ENCODE measurements around the gene SS18.

SS18 gene

DNA sequence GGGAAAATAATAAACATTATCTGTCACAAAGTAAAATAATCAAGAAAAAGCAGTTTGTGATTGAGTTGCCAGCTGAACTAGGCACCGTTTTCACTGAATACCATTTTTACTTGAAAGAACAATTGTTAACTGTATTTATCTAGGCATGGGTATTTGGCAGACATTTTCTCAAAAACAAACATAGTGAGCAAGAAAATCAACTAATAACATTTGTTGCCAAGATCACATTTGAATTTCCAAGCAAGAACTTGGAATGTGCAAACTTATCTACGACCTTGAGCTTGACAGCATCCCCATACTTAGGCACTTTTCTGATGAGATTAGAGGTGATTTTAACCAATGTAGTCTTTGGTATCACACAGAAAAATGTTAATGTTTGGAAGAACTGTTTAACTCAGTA lies 16.7 kb downstream of the SS18 start:
- in situ Hi-C loops (cut with HindIII; ENCODE audit: low sequenced_read_pairs) = no loop called here

DNA sequence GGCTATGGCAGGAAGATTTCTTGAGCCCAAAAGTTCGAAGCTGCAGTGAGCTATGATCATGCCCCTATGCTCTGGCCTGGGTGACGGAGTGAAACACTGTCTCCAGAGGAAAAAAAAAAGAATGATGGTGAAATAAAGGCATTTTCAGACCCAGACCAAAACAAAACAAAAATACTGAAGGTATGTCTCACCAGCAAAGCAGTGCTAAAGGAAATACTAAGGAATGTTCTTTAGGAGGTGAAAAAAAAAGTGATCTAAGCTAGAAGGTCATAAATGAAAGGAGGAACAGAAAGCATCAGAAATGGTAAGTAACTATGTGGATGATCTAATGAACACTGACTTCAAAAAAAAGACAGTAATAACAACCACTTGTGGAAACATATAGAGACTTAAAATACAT lies 18.7 kb downstream of the SS18 start:
- in situ Hi-C loops (cut with HindIII; ENCODE audit: low sequenced_read_pairs) = no loop called here

DNA sequence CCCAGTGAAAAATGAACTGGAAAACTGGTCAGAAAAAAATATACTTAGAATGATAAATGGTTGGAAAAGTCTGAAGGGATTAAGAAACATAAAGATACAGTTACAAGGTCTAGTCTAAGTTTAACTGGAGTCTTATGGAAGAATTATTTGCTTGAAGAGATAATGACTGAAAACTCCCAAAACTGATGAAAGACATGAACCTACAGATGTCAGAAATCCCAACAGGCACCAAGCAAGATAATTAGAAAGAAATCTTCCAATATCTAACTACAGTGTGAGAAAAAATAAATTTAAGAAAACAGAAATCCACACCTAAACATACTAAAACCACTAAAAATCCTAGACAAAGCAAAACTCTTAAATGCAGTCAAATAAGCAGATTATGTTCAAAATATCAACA lies 19.4 kb downstream of the SS18 start:
- in situ Hi-C loops (cut with HindIII; ENCODE audit: low sequenced_read_pairs) = no loop called here

DNA sequence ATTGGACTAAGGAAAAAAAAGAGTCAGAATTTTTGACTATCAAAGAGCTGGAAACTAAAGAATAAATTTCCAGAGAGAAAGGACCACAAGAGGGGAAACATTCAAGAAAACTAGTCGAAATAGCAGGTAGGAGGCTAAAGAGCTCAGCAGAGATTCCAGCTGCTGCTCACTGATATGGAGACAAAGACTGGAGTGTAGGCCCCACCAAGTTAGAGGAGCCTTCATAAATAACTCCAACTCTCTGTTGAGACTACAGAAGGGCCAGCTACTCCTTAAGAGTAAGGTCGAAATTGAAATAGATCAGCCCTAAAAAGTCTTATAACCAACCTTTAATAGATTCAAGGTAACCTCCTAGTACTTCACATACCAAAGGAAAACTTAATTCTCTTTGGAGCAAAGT lies 31.1 kb downstream of the SS18 start:
- in situ Hi-C loops (cut with HindIII; ENCODE audit: low sequenced_read_pairs) = no loop called here

DNA sequence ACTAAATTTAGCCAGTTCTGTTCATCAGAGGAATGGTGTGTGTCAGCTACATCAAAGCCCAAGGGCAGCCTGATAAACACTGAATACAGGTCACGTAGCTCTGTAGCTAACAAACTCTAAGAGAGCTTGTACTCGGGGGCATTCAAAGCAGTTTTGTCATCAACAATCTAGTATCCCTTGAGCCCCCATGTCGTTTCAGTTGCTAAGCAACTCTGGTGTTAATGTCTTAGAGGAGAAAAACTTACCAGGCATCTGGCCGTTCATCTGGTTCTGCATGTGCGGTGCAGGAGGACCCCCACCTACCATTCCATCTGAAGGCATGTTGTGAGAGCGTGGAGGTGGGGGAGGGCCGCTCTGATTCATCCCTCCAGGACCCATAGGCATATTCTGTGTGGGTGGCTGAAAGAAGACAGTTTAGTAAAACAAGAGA lies 33.1 kb downstream of the SS18 start:
- in situ Hi-C loops (cut with HindIII; ENCODE audit: low sequenced_read_pairs) = no loop called here

DNA sequence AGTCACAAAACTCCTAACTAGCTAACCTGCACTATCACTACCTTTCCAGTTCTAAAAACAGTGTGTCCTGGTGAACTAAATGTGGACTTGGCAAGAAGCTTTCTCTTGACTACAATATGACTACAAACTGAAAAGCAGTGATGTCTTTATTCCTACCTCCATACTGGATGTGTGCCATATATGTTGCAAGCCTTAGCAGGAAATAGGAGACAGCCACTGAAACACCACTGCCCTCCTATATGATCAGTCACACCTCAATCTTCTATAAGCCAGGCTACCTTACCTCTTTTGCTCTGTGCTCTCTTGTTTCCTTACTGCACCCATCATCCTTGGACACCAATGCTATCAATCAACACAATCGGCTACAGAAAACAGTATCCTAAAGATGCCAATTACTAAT lies 34.1 kb downstream of the SS18 start:
- in situ Hi-C loops (cut with HindIII; ENCODE audit: low sequenced_read_pairs) = no loop called here

DNA sequence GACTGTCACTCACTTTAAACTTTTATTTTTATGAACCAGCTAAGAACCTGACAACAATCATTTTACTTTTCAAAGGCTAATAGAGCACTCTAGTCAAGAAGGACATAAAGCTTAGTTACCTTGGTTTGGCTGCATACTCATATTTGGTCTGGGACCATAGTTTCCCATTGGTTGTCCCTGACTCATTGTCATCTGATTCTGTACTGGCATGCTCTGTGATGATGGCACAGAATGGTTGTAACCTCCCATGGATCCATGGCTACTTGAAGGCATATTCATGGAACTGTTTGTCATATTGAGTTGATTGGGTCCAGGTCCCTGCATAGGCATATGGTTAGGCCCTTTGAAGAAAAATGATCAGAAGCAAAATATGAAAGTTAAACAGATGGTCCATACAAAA lies 37.9 kb downstream of the SS18 start:
- in situ Hi-C loops (cut with HindIII; ENCODE audit: low sequenced_read_pairs) = no loop called here

DNA sequence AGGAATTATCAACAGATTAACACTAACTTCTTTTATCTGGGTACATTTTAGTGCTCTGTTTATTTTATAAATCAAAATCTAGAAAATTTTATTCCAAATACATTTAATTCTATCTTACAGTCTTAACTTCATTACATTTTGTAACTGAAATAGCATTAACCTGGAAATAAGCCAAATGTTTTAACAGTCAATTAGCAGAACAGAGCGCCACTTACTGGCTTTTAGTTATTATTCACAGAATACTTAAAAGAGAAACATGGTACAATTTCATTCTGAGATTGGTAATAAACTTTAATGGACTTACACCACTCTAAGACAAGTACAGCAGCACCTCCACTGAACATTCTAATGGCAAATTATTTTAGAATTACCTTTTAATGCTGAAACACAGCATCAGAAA lies 38.6 kb downstream of the SS18 start:
- in situ Hi-C loops (cut with HindIII; ENCODE audit: low sequenced_read_pairs) = no loop called here

DNA sequence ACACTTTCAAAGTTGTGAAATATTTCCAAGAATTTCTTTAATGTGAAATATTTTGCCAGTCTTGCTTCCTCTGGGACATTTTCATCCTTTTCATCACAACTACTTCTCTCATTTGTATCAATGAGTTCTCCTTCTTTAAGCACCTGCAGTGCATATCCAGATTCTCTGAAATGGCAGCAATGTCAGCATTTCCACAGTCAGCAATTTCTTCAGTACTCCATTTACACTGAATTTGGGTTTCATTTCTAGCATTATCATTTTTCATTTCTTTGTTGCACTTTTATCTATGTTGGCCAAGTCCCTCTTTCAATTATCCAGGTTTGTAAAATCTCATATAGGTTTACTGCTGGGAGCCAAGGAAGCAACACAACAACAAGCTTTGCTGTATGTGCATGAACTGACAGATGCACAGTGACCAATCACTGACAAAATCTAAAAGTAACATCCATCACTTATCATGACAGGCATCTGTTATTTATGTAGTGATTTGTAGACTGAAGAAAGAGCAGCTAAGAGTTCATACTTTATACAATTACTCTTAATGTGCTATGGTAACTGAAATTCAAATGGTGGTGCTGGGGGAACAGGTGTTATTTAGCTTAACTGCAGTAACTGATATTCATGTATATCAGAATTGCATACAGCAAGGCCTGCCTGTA lies 43.9 kb downstream of the SS18 start:
- in situ Hi-C loops (cut with HindIII; ENCODE audit: low sequenced_read_pairs) = no loop called here

DNA sequence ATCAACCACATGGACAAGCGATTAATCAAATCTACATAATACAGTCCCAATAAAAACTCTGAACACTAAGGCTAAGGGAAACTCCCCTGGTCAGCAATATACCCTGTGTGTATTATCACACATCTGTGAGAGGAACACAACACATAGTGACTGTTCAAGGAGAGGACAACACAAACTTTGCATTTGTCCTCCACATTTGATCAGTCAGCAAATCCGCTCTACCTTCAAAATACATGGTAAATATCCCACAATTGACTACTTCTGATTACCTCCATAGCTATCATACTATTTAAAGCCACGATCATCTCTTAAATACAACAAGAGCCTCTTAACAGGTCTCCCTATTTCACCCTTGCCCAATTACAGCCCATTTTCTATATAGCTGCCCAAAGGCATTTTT lies 45.6 kb downstream of the SS18 start:
- in situ Hi-C loops (cut with HindIII; ENCODE audit: low sequenced_read_pairs) = no loop called here

DNA sequence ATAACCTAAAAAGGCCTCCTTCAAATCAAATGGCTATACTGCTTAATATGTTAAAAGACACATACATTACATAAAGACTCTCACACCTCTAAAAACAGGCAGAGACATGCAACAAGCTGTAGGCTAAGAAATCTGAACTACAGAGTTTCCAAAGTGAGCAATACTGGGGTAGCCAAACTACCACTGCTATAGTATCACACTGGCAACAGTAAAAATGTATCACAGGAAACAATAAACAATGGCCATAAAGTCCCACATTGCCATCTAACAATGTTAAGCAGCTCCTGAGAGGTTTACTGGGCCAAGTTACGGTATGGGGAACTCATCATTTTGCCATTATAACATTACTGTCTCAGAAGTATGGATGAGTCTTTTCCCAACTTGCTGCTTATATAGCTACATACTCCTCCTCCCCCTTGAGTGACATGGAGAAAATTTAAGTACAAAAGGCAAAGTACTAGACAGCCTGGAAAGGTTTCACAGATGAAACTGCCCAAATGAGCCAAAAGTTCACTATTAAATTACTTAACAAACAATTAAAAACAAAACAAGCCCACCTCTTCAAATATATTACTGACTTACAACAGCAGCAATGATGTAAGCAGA lies 50.3 kb downstream of the SS18 start:
- in situ Hi-C loops (cut with HindIII; ENCODE audit: low sequenced_read_pairs) = no loop called here

DNA sequence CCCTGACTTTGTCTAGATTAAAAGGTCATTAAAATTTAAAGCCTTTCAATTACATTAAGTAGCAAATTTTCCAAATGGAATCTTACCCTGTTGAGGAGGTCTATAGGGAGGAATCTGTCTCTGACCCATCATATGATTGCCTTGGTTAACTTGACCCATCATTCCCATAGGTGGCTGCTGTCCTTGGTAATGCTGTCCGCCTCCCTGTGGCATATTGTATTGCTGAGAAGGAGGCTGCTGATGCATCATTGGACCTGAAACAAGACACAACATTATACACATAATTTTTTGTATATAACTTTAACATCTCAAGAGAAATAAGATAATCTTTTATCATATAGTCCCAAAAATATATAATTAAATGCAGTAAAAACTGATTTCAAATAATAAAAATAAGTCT lies 51.2 kb downstream of the SS18 start:
- in situ Hi-C loops (cut with HindIII; ENCODE audit: low sequenced_read_pairs) = no loop called here

DNA sequence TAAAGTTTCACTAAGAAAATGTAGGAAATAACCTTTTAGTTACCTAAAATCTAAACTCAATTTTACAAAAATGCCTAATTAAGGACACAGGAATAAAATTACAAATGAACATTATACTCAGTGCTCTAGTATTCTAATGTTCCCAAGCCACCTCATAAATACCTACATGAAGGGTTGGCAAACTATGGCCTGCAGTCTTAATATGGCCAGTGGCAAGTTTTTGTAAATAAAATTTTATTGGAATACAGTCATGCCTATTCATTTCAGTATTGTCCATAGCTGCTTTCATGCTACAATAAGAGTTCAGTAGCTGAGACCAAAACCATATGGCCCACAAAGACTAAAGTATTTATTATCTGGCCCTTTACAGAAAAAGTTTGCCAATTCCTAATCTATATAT lies 53.8 kb downstream of the SS18 start:
- in situ Hi-C loops (cut with HindIII; ENCODE audit: low sequenced_read_pairs) = no loop called here

DNA sequence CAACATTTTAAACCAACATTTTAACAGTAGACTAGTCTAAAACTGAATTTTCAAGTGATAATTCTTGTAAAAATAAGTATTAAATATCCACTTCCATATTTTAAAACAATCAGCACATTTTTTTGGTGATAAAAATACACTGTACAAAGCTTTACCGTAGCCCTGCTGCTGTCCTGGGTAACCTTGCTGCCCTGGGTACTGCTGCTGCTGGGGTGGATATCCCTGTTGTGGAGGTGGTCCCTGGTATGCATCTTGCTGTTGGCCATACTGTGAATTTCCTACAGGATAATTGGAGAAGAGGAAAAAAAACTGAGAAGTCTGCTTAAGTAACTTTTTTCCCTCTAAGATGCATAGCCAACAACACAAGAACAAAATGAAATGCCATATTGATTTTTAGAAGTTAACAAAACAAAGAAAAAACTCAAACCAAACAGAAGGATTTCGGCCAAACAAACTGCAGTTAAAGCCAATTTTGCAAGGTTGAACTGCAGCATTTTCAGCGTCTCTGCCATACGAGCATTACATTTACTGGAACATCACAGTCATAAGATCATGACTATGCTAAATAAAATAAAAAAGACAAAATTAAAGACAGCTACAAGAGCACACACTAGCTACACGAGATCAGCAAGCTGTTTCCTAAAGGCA lies 55.4 kb downstream of the SS18 start:
- in situ Hi-C loops (cut with HindIII; ENCODE audit: low sequenced_read_pairs) = no loop called here

DNA sequence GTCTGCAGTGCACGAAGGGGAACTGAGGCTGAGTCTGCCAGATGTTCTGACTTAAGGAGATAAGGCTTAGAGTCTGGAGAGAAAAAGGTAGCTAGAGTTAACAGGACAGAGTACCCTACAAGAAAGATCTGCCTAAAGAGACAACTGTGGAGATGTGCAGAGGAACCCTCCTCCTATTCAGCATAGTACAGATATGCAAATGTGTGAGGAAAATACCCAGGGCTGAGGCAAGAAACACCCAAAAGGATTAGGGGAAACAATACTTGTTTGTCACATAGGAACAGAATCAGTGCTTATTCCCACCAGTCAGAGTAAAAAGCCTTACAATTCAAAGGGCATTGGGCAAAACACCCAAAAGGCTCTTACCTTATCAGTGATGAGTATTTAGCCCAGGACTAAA lies 67.8 kb downstream of the SS18 start:
- in situ Hi-C loops (cut with HindIII; ENCODE audit: low sequenced_read_pairs) = no loop called here

DNA sequence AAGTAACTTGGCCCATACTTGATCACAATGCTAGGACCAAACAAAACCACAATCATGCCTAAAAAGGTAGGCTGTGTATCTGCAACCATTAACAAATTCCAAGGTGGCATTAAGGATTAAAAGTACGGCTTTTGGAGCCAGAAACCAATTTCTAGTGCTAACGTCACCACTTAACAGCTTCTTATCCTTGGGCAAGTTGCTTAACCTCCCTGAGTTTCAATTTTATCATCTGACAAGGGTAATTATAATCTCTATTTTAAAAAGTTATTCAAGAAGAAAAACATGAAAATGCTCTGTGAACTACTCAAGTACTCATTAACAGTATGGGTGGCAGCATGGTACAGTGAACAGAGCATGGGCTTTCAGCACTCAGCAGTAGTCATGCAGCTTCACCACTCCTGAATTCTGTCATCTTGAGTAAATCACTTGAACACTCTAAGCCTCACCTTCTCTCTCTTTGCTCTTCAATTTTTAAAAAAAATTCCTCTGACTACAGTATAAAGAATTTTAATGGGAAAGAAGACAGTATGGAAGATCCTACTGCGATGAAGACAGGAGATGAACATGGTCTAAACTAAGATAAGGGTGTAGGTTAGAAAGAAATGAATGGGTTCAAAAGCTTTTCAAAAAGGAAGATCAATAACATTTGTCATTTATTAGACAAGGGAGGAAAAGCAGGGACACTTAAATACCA lies 69.2 kb downstream of the SS18 start:
- in situ Hi-C loops (cut with HindIII; ENCODE audit: low sequenced_read_pairs) = no loop called here

DNA sequence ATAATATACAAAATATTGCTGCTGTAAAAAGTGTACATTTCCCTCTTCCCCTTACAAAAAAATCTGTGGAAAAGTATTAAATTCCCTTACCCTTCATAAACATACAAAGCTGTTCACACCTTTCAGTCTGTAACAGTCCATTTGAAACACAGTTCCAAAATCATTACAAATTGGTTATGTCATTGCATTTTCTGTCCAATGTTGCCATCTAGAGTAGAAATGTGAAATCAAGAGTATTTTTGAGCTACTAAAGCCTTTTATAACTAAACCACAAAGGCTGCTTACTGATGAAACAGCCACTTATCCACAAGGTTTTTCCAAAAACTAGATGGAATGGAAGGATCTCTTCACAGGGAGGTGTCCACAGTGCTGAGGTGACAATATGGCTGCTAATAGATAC lies 72.5 kb downstream of the SS18 start:
- in situ Hi-C loops (cut with HindIII; ENCODE audit: low sequenced_read_pairs) = no loop called here

DNA sequence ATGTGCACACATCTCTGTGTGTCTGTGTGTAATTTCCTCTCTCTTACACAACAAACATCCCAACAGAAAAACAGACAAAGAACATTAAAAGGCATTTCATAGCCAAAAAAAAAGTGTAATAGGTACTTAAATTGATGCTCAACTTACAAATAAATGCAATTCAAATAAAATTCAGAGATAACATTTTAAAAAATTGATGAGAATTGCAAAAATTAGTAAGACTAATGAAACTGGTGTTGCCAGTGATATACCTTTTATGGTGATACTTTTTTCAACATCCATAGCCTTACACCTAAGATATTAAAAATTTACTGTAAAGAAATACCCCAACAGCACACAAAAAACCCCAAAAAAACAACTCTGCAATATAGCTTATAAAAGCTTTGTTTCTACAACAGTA lies 76.0 kb downstream of the SS18 start:
- in situ Hi-C loops (cut with HindIII; ENCODE audit: low sequenced_read_pairs) = loop anchor here (5.0 kb wide), 1 partner anchor 53 kb away; no protein-coding TSS in a partner anchor

DNA sequence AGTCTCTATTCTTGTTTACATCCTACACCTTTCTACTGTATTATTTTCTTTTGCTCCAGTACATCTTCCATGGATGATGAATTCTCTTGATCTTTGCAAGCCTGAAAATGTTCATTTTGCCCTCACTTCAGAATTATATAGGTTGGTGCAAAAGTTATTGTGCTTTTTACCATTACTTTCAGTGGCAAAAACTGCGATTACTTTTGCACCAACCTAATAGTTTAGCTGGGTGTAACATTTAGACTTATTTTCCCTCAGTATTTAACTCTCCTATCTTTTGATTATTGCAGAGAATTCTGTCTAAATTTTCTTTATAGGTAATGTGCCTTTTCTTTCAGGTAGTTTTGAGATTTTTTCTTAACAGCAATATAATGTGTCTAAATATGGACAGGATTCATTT lies 81.8 kb downstream of the SS18 start:
- in situ Hi-C loops (cut with HindIII; ENCODE audit: low sequenced_read_pairs) = no loop called here

DNA sequence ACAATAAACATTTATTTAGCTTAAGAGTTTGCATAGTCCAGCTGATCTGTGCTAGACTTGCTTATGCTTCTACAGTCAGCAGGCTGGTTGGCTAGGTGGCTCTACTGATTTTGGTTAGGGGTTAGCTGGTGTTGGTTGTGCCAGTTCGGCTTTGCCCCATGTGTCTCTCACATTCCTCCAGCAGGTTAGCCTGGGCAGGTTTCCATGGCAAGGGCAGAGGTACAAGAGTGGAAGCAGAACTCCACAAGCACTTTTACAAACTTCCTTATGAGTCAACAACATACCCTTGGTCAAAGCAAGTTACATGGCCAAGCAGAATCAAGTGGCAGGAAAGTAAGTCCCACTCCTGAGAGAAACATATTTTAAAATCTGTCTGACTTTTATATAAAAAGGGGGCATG lies 82.3 kb downstream of the SS18 start:
- in situ Hi-C loops (cut with HindIII; ENCODE audit: low sequenced_read_pairs) = no loop called here

DNA sequence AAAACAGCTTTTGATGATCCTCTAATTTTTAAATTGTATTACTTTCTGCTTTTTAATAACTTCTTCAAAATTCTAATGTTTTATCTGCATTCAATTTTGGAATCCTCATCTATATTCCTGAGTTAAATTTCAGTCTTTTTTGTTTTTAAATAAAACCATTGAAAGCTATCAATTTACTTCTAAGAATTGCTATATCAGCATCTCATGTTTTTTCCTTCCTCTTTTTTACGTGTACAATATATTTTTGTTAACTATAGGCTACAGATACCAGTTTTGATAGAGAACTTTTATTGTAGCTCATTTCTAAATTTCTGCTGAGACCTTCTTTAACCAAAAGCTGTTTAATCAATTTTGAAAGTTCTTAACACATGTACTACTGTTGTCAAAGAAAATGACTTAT lies 84.5 kb downstream of the SS18 start:
- in situ Hi-C loops (cut with HindIII; ENCODE audit: low sequenced_read_pairs) = no loop called here

DNA sequence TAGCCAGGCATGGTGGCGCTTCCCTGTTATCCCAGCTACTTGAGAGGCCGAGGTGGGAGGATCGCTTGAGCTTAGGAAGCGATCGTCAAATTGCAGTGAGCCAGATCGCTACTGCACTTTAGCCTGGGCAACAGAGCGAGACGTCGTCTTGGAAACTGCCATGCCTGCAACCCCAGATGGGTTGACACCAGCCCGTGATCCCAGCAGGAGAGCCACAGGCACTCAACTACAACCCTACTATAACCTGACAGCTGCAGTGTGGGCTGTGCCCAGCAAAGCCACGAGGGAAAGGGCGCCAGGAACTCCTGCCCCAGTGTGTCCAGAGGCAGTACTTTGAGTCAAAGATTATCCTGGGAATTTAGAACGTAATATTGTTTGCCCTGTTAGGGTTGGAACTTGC lies 85.6 kb downstream of the SS18 start:
- in situ Hi-C loops (cut with HindIII; ENCODE audit: low sequenced_read_pairs) = no loop called here

Measured in endothelial cell of hepatic sinusoid (primary cell).